Ascending aorta (tissue), 2 donors: ENCODE data around the gene GALNT12. TPM values are rescaled to one million over a fixed set of nuclear protein-coding genes. Genes with fewer than 3 reads are reported as not detected.

Experiments
- DNase-seq, 2 donors: peaks; one replicate each; pipeline ENCODE4 v3.0.0-alpha.2; 2019; ENCODE audit warnings: low spot score in 2 of 2
- H3K27ac ChIP-seq, 2 donors: fragments of 200-600 bp; sonication (generic); one replicate each; pipeline ENCODE4 v1.5.1; 2016 to 2017; ENCODE audit warnings: mild to moderate bottlenecking in 1 of 2
- H3K27me3 ChIP-seq: fragments of 200-600 bp; sonication (generic); one replicate; pipeline ENCODE4 v1.5.1; 2017
- H3K36me3 ChIP-seq, 2 donors: fragments of 200-600 bp; sonication (generic); one replicate each; pipeline ENCODE4 v1.5.1; 2016
- H3K4me1 ChIP-seq, 2 donors: fragments of 200-600 bp; sonication (generic); one replicate each; pipeline ENCODE4 v1.5.1; 2016 to 2017; ENCODE audit warnings: mild to moderate bottlenecking in 1 of 2
- H3K4me3 ChIP-seq, 2 donors: fragments of 200-600 bp; sonication (generic); one replicate each; pipeline ENCODE4 v1.5.1; 2016 to 2017; ENCODE audit warnings: mild to moderate bottlenecking in 1 of 2
- H3K9me3 ChIP-seq, 2 donors: fragments of 200-600 bp; sonication (generic); one replicate each; pipeline ENCODE4 v1.5.1; 2016
- intact Hi-C: fragments of 100-400 bp; cut with DNase I; formaldehyde crosslinking; loops from one replicate; pipeline ENCODE4 v1.15.1; 2023
- total RNA-seq: library from RNA; depleted of rRNA; stranded (reverse); fragments of >200 nt; gene quantifications from one replicate; pipeline ENCODE4 v1.1.0, GENCODE V29; 2016
- TF ChIP-seq, protein P1 (sequence below), 3 experiments: fragments of 200-600 bp in 2 of 3; fragments of 450-650 bp in 1 of 3; sonication (generic) in 2 of 3; IDR thresholded peaks; one replicate each; pipeline ENCODE4 v1.5.1; 2016 to 2019; ENCODE audit warnings: antibody characterized with exemption in 3 of 3, mild to moderate bottlenecking in 1 of 3, moderate library complexity in 1 of 3

GALNT12 gene
- total RNA-seq, 1 donor from 2014 or later = 0.53 TPM

DNA sequence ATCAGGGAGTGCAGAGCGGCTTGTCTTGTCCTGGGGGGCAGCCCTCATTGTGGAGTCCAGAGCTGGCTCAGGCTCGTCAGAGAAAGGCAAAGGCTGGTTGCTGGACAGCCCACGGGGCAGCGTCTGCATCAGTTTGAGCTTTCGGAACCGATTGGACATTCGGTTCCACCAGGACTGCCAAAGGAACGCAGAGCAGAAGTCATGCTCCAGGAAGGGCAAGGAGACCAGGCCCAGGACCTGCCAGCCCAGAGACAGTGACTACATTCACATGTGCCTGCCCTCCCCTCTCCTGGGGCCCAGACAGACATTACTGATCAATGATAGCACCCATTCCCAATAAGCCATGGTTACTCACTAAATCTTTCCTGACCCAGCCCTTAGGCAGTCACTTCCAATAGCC lies 29.2 kb upstream of the GALNT12 start:
- no peak for DNase-seq
- Histone ChIP-seq H3K4me3 (no peak overlapping the region), H3K36me3 (peaks cover 11 to 56% of the 10 kb centered on the region in 2 donors), H3K27me3 (no peaks in the 10 kb centered on the region), H3K9me3 (no peaks in the 10 kb centered on the region), H3K4me1 (no peaks in the 10 kb centered on the region), H3K27ac (no peak overlapping the region)
- TF ChIP-seq, protein P1, sequence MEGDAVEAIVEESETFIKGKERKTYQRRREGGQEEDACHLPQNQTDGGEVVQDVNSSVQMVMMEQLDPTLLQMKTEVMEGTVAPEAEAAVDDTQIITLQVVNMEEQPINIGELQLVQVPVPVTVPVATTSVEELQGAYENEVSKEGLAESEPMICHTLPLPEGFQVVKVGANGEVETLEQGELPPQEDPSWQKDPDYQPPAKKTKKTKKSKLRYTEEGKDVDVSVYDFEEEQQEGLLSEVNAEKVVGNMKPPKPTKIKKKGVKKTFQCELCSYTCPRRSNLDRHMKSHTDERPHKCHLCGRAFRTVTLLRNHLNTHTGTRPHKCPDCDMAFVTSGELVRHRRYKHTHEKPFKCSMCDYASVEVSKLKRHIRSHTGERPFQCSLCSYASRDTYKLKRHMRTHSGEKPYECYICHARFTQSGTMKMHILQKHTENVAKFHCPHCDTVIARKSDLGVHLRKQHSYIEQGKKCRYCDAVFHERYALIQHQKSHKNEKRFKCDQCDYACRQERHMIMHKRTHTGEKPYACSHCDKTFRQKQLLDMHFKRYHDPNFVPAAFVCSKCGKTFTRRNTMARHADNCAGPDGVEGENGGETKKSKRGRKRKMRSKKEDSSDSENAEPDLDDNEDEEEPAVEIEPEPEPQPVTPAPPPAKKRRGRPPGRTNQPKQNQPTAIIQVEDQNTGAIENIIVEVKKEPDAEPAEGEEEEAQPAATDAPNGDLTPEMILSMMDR (IDR thresholded peaks at IDR 0.05) = no peak
- intact Hi-C loops = loop anchor here (5.0 kb wide), 1 partner anchor 461 kb away; no protein-coding TSS in a partner anchor

DNA sequence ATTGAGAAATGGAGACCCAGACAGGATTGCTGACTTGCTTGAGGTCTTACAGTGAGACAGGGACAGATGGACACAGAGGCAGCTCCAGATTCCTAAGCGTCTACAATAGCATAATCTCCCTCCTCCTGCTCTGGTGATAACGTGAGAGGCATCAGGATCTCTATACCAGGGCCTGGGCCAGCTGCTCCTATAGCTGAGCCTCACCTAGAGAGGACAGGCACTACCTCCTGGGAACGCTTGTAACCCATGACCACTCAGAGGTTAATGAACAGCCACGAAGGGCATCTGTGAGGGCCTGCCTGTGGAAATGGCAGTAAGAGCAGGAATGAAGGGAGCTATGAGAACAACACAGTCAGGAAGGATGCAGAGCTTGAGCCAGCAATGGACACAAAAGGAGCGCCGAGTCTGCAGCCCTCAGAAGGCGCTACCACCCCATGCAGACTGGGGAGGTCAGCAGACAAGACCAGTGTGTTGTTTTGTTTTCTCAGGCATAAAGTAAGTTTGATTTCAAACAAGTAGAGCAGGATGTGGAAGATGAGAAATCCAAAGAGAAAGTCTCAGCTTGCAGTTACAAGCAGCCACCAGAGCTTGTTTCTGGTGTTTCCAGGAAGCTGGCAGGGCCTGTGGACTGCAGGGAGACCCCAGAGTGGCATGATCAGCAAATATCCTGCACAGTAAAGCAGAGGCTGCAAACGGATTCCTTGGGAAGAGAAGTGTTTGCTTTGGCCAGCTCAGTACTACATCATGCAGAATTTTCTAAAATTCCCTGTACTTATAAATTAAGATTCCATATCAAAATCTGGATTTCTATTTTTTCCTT lies 28.5 kb upstream of the GALNT12 start:
- no peaks in the 10 kb centered on the region for H3K4me1 ChIP-seq
- intact Hi-C loops = loop anchor here (5.0 kb wide), 1 partner anchor 462 kb away; no protein-coding TSS in a partner anchor
- no peak overlapping the region for H3K4me3 ChIP-seq
- no peak for DNase-seq
- no peak overlapping the region for H3K27ac ChIP-seq
- H3K9me3 ChIP-seq = no peaks in the 10 kb centered on the region
- H3K27me3 ChIP-seq = no peaks in the 10 kb centered on the region
- peaks cover 4 to 52% of the 10 kb centered on the region in 2 donors for H3K36me3 ChIP-seq
- TF ChIP-seq, protein P1 (IDR thresholded peaks at IDR 0.05) = no peak

GRCh38 chr9:98780059-98780749 lies 27.3 kb upstream of the GALNT12 start:
- peaks cover 0 to 54% of the 10 kb centered on the region in 2 donors for H3K36me3 ChIP-seq
- TF ChIP-seq, protein P1 (IDR thresholded peaks at IDR 0.05) = no peak
- H3K4me1 ChIP-seq = no peaks in the 10 kb centered on the region
- H3K9me3 ChIP-seq = no peaks in the 10 kb centered on the region
- H3K27me3 ChIP-seq = no peaks in the 10 kb centered on the region
- intact Hi-C loops = no loop called here
- H3K4me3 ChIP-seq = no peak overlapping the region
- DNase-seq = no peak
- H3K27ac ChIP-seq = no peak overlapping the region

- Histone ChIP-seq H3K27ac (no peak overlapping the region), H3K36me3 (peaks cover 0 to 54% of the 10 kb centered on the region in 2 donors), H3K27me3 (no peaks in the 10 kb centered on the region), H3K4me1 (no peaks in the 10 kb centered on the region), H3K4me3 (no peak overlapping the region), H3K9me3 (no peaks in the 10 kb centered on the region)
- TF ChIP-seq, protein P1 (IDR thresholded peaks at IDR 0.05) = no peak
- intact Hi-C loops = no loop called here
- DNase-seq = no peak
Measured at GRCh38 chr9:98781588-98782383, 25.7 kb upstream of the GALNT12 start.

GRCh38 chr9:98783518-98784226 lies 23.8 kb upstream of the GALNT12 start:
- Histone ChIP-seq H3K4me1 (no peaks in the 10 kb centered on the region), H3K9me3 (no peaks in the 10 kb centered on the region), H3K27me3 (no peaks in the 10 kb centered on the region), H3K27ac (no peak overlapping the region), H3K4me3 (no peak overlapping the region), H3K36me3 (peaks cover 3 to 44% of the 10 kb centered on the region in 2 donors)
- intact Hi-C loops = no loop called here
- TF ChIP-seq, protein P1 (IDR thresholded peaks at IDR 0.05) = no peak
- no peak for DNase-seq
